ENCODE data around the gene KCNK16.

The KCNK16 gene

GRCh38 chr6:39330057-39330456 lies 7.6 kb upstream of the KCNK16 start:
- Histone ChIP-seq H3F3A (ENCODE audit: low read depth) (no peaks in the 10 kb centered on the region), H3K4me1 (ENCODE audit: insufficient read depth, low read length, poor library complexity, severe bottlenecking) (peaks cover 33% of the 10 kb centered on the region), H3K4me3 (ENCODE audit: low read length, poor library complexity, severe bottlenecking) (no peak overlapping the region), H3K9me3 (ENCODE audit: insufficient read depth, low read depth, low read length) (no peaks in the 10 kb centered on the region), H3K9me2 (replicated peaks; ENCODE audit: low read depth, low read length) (no peaks in the 10 kb centered on the region), H3K36me3 (ENCODE audit: insufficient read depth, low read length) (no peaks in the 10 kb centered on the region), H4K20me1 (ENCODE audit: insufficient read depth, low read length, poor library complexity, severe bottlenecking) (no peaks in the 10 kb centered on the region), H3K9ac (ENCODE audit: low read depth, low read length, poor library complexity, severe bottlenecking) (no peak overlapping the region), H3K27me3 (ENCODE audit: insufficient read depth, low read length, poor library complexity, severe bottlenecking) (no peaks in the 10 kb centered on the region), H3K79me2 (ENCODE audit: insufficient read depth, low read length) (no peaks in the 10 kb centered on the region), H3K4me2 (ENCODE audit: low read depth, low read length, poor library complexity, severe bottlenecking) (no peak overlapping the region), H2AFZ (ENCODE audit: low read length) (no peak overlapping the region)
- TF ChIP-seq, protein P1, sequence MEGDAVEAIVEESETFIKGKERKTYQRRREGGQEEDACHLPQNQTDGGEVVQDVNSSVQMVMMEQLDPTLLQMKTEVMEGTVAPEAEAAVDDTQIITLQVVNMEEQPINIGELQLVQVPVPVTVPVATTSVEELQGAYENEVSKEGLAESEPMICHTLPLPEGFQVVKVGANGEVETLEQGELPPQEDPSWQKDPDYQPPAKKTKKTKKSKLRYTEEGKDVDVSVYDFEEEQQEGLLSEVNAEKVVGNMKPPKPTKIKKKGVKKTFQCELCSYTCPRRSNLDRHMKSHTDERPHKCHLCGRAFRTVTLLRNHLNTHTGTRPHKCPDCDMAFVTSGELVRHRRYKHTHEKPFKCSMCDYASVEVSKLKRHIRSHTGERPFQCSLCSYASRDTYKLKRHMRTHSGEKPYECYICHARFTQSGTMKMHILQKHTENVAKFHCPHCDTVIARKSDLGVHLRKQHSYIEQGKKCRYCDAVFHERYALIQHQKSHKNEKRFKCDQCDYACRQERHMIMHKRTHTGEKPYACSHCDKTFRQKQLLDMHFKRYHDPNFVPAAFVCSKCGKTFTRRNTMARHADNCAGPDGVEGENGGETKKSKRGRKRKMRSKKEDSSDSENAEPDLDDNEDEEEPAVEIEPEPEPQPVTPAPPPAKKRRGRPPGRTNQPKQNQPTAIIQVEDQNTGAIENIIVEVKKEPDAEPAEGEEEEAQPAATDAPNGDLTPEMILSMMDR (conservative IDR thresholded peaks at IDR 0.05; ENCODE audit: low read length): no peak
- no peak for TF ChIP-seq EZH2phosphoT487 (IDR thresholded peaks at IDR 0.05; ENCODE audit: borderline replicate concordance)

- H2AFZ ChIP-seq (ENCODE audit: low read length): no peak overlapping the region
- peaks cover 16% of the 10 kb centered on the region for H3K4me1 ChIP-seq (ENCODE audit: insufficient read depth, low read length, poor library complexity, severe bottlenecking)
- H3K79me2 ChIP-seq (ENCODE audit: insufficient read depth, low read length): no peaks in the 10 kb centered on the region
- no peaks in the 10 kb centered on the region for H4K20me1 ChIP-seq (ENCODE audit: insufficient read depth, low read length, poor library complexity, severe bottlenecking)
- H3K27me3 ChIP-seq (ENCODE audit: insufficient read depth, low read length, poor library complexity, severe bottlenecking): no peaks in the 10 kb centered on the region
- no peak overlapping the region for H3K9ac ChIP-seq (ENCODE audit: low read depth, low read length, poor library complexity, severe bottlenecking)
- no peaks in the 10 kb centered on the region for H3F3A ChIP-seq (ENCODE audit: low read depth)
- H3K9me2 ChIP-seq (replicated peaks; ENCODE audit: low read depth, low read length): no peaks in the 10 kb centered on the region
- H3K4me2 ChIP-seq (ENCODE audit: low read depth, low read length, poor library complexity, severe bottlenecking): no peak overlapping the region
- no peak overlapping the region for H3K4me3 ChIP-seq (ENCODE audit: low read length, poor library complexity, severe bottlenecking)
- no peaks in the 10 kb centered on the region for H3K9me3 ChIP-seq (ENCODE audit: insufficient read depth, low read depth, low read length)
- TF ChIP-seq, protein P1 (conservative IDR thresholded peaks at IDR 0.05; ENCODE audit: low read length): no peak
- no peak for TF ChIP-seq EZH2phosphoT487 (IDR thresholded peaks at IDR 0.05; ENCODE audit: borderline replicate concordance)
- no peaks in the 10 kb centered on the region for H3K36me3 ChIP-seq (ENCODE audit: insufficient read depth, low read length)
Measured at GRCh38 chr6:39328066-39328465, 5.6 kb upstream of the KCNK16 start.

GRCh38 chr6:39327507-39327906 lies 5.0 kb upstream of the KCNK16 start:
- H3K9me2 ChIP-seq (replicated peaks; ENCODE audit: low read depth, low read length): no peaks in the 10 kb centered on the region
- H3K27me3 ChIP-seq (ENCODE audit: insufficient read depth, low read length, poor library complexity, severe bottlenecking): no peaks in the 10 kb centered on the region
- H3K79me2 ChIP-seq (ENCODE audit: insufficient read depth, low read length): no peaks in the 10 kb centered on the region
- no peak overlapping the region for H3K4me2 ChIP-seq (ENCODE audit: low read depth, low read length, poor library complexity, severe bottlenecking)
- no peaks in the 10 kb centered on the region for H4K20me1 ChIP-seq (ENCODE audit: insufficient read depth, low read length, poor library complexity, severe bottlenecking)
- no peaks in the 10 kb centered on the region for H3F3A ChIP-seq (ENCODE audit: low read depth)
- TF ChIP-seq, protein P1 (conservative IDR thresholded peaks at IDR 0.05; ENCODE audit: low read length): no peak
- no peak for TF ChIP-seq EZH2phosphoT487 (IDR thresholded peaks at IDR 0.05; ENCODE audit: borderline replicate concordance)
- H3K4me1 ChIP-seq (ENCODE audit: insufficient read depth, low read length, poor library complexity, severe bottlenecking): peaks cover 10% of the 10 kb centered on the region
- no peak overlapping the region for H2AFZ ChIP-seq (ENCODE audit: low read length)
- H3K9ac ChIP-seq (ENCODE audit: low read depth, low read length, poor library complexity, severe bottlenecking): no peak overlapping the region
- no peaks in the 10 kb centered on the region for H3K36me3 ChIP-seq (ENCODE audit: insufficient read depth, low read length)
- H3K4me3 ChIP-seq (ENCODE audit: low read length, poor library complexity, severe bottlenecking): no peak overlapping the region
- no peaks in the 10 kb centered on the region for H3K9me3 ChIP-seq (ENCODE audit: insufficient read depth, low read depth, low read length)

Measured in Loucy (cell line).